Measurements from ENCODE around the gene FRRS1L. TPM values are rescaled to one million over a fixed set of nuclear protein-coding genes. Genes with fewer than 3 reads are reported as not detected.

The FRRS1L gene
- total RNA-seq, 4 donors from 2014 or later, result 0.80 to 3.8 (median 1.9) TPM

- DNase-seq, result no peak
- Histone ChIP-seq H3K4me1 (no peaks in the 10 kb centered on the region), H3K9me3 (no peaks in the 10 kb centered on the region), H3K27ac (no peak overlapping the region), H3K36me3 (no peaks in the 10 kb centered on the region), H3K27me3 (no peaks in the 10 kb centered on the region), H3K4me3 (no peak overlapping the region)
- TF ChIP-seq POLR2A (IDR thresholded peaks at IDR 0.05) (no peak), CTCF (IDR thresholded peaks at IDR 0.05) (no peak)
These were observed 25.7 kb downstream of the FRRS1L start for GRCh38 chr9:109141375-109141774.

- Histone ChIP-seq H3K9me3 (no peaks in the 10 kb centered on the region), H3K27ac (no peak overlapping the region), H3K36me3 (no peaks in the 10 kb centered on the region), H3K4me3 (no peak overlapping the region), H3K4me1 (no peaks in the 10 kb centered on the region), H3K27me3 (no peaks in the 10 kb centered on the region)
- TF ChIP-seq POLR2A (IDR thresholded peaks at IDR 0.05) (no peak), CTCF (IDR thresholded peaks at IDR 0.05) (no peak)
- no peak for DNase-seq
These were observed 27.2 kb downstream of the FRRS1L start for GRCh38 chr9:109139851-109140250.

GRCh38 chr9:109138421-109138820 is 28.6 kb downstream of the FRRS1L start:
- DNase-seq, result no peak
- Histone ChIP-seq H3K4me1 (peaks cover 0 to 1% (median 0%) of the 10 kb centered on the region in 4 donors), H3K36me3 (no peaks in the 10 kb centered on the region), H3K9me3 (no peaks in the 10 kb centered on the region), H3K27ac (no peak overlapping the region), H3K27me3 (no peaks in the 10 kb centered on the region), H3K4me3 (no peak overlapping the region)
- no peak for TF ChIP-seq CTCF (IDR thresholded peaks at IDR 0.05)
- no peak for TF ChIP-seq POLR2A (IDR thresholded peaks at IDR 0.05)

GRCh38 chr9:109134167-109134578 is 32.9 kb downstream of the FRRS1L start:
- H3K4me1 ChIP-seq, result peaks cover 0 to 11% (median 0%) of the 10 kb centered on the region in 4 donors
- no peaks in the 10 kb centered on the region for H3K9me3 ChIP-seq
- no peaks in the 10 kb centered on the region for H3K36me3 ChIP-seq
- TF ChIP-seq POLR2A (IDR thresholded peaks at IDR 0.05) (no peak), CTCF (IDR thresholded peaks at IDR 0.05) (no peak)
- peak overlapping the region in 1 of 4 donors; percentile 8 for H3K27ac ChIP-seq
- H3K27me3 ChIP-seq, result no peaks in the 10 kb centered on the region
- no peak overlapping the region for H3K4me3 ChIP-seq
- no peak for DNase-seq

- H3K4me3 ChIP-seq, result no peak overlapping the region
- H3K9me3 ChIP-seq, result no peaks in the 10 kb centered on the region
- no peak for DNase-seq
- H3K4me1 ChIP-seq, result peaks cover 0 to 14% (median 0%) of the 10 kb centered on the region in 4 donors
- no peaks in the 10 kb centered on the region for H3K36me3 ChIP-seq
- no peak for TF ChIP-seq POLR2A (IDR thresholded peaks at IDR 0.05)
- no peak for TF ChIP-seq CTCF (IDR thresholded peaks at IDR 0.05)
- H3K27ac ChIP-seq, result peak overlapping the region in 1 of 4 donors; percentile 5
- H3K27me3 ChIP-seq, result no peaks in the 10 kb centered on the region
These were observed 33.5 kb downstream of the FRRS1L start for GRCh38 chr9:109133533-109133932.

GRCh38 chr9:109132567-109133021 is 34.5 kb downstream of the FRRS1L start:
- peak overlapping the region in 2 of 4 donors; percentile 26 to 70 for H3K27ac ChIP-seq
- DNase-seq, result peak in 1 of 3 donors; percentile 55

More at GRCh38 chr9:109132567-109133021, 34.5 kb downstream of the FRRS1L start:
- peak overlapping the region in 1 of 4 donors; percentile 30 for H3K4me3 ChIP-seq
- H3K4me1 ChIP-seq, result peaks cover 0 to 14% (median 0%) of the 10 kb centered on the region in 4 donors
- TF ChIP-seq POLR2A (IDR thresholded peaks at IDR 0.05) (no peak), CTCF (IDR thresholded peaks at IDR 0.05) (no peak)
- H3K27me3 ChIP-seq, result no peaks in the 10 kb centered on the region
- no peaks in the 10 kb centered on the region for H3K9me3 ChIP-seq
- no peaks in the 10 kb centered on the region for H3K36me3 ChIP-seq

All from Peyer's patch (tissue), 4 donors.